ENCODE results near the gene CDV3. TPM values are rescaled to one million over a fixed set of nuclear protein-coding genes. Genes with fewer than 3 reads are reported as not detected.
A peak's percentile ranks its signal among the peaks of the same experiment; 100 is the strongest.

CDV3 gene
- total and polyA plus RNA-seq, 9 of the 15 experiments (the other 6 are each of a cell fraction or from before 2014, with no cell fraction given), result 72.3 to 273 (median 116) TPM

DNA sequence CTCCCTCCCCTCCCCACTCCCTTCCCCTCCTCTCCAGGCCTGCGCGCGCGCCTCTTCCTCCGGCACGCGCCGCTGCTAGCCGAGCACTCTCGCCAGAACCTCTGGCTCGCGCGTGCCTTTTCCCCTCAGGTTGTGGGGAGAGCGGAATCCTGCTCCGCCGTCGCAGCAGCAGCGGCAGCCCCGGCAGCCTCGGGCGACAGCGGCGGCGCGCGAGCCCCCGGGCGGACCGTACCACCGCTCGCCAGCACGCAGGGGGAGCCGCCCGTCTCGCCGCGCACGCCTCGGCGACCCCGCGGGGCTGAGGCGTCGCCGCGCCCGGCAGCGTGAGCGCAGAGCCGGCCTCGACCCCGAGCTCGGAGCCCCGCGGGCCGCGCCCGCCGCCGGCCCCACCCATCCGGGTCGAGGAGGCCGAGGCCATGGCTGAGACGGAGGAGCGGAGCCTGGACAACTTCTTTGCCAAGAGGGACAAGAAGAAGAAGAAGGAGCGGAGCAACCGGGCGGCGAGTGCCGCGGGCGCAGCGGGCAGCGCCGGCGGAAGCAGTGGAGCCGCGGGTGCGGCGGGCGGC is at the start of gene CDV3 (continued):
- no peak for TF ChIP-seq POLR2B (IDR thresholded peaks at IDR 0.05; ENCODE audit: low read depth, partially characterized antibody)
- TF ChIP-seq MED1 (CRISPR knock-in tag; IDR thresholded peaks at IDR 0.05; ENCODE audit: borderline replicate concordance), result no peak
- peak; percentile 7 for TF ChIP-seq KDM5B (IDR thresholded peaks at IDR 0.05; ENCODE audit: insufficient replicate concordance, low read depth, low read length)
- no peak for TF ChIP-seq SIX5 (IDR thresholded peaks at IDR 0.05; ENCODE audit: borderline replicate concordance in 1 of 2, insufficient read depth in 1 of 2, low read depth in 1 of 2, low read length in 2 of 2)
- no peak for TF ChIP-seq ZBTB8A (IDR thresholded peaks at IDR 0.05; ENCODE audit: partially characterized antibody)
- TF ChIP-seq TAF15 (IDR thresholded peaks at IDR 0.05; ENCODE audit: low read depth, low read length), result no peak
- no peak for TF ChIP-seq DPF2 (IDR thresholded peaks at IDR 0.05)
- no peak for TF ChIP-seq NFE2L1 (tag; IDR thresholded peaks at IDR 0.05; ENCODE audit: borderline replicate concordance, low read depth)
- no peak for TF ChIP-seq ZNF431 (CRISPR knock-in tag; IDR thresholded peaks at IDR 0.05)
- TF ChIP-seq TCF7 (IDR thresholded peaks at IDR 0.05; ENCODE audit: borderline replicate concordance), result no peak
- no peak for TF ChIP-seq ZBTB2 (IDR thresholded peaks at IDR 0.05)
- TF ChIP-seq HOXB6 (CRISPR knock-in tag; IDR thresholded peaks at IDR 0.05; ENCODE audit: borderline replicate concordance), result no peak
- TF ChIP-seq CEBPZ (IDR thresholded peaks at IDR 0.05; ENCODE audit: borderline replicate concordance, low read depth, low read length), result no peak
- TF ChIP-seq HDAC1 (IDR thresholded peaks at IDR 0.05), result peak in 1 of 2 experiments; percentile 42; a peak in 1 of 4 replicates
- TF ChIP-seq TRIM25 (IDR thresholded peaks at IDR 0.05; ENCODE audit: borderline replicate concordance), result no peak
- no peak for TF ChIP-seq ZNF324 (CRISPR knock-in tag; IDR thresholded peaks at IDR 0.05)
- TF ChIP-seq, protein P1, sequence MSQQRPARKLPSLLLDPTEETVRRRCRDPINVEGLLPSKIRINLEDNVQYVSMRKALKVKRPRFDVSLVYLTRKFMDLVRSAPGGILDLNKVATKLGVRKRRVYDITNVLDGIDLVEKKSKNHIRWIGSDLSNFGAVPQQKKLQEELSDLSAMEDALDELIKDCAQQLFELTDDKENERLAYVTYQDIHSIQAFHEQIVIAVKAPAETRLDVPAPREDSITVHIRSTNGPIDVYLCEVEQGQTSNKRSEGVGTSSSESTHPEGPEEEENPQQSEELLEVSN (IDR thresholded peaks at IDR 0.05; ENCODE audit: borderline replicate concordance in 1 of 2, extremely low read depth in 1 of 2, insufficient read depth in 1 of 2, insufficient read length in 1 of 2, low read depth in 1 of 2, low read length in 1 of 2, poor library complexity in 1 of 2, severe bottlenecking in 1 of 2), result peak in 1 of 2 experiments; percentile 59
- TF ChIP-seq DNMT1 (IDR thresholded peaks at IDR 0.05), result no peak
- TF ChIP-seq KDM4B (IDR thresholded peaks at IDR 0.05; ENCODE audit: borderline replicate concordance in 2 of 2, low read depth in 1 of 2), result no peak
- peak; percentile 69; the same call in 1 of the 2 replicates for TF ChIP-seq CTBP1 (IDR thresholded peaks at IDR 0.05; ENCODE audit: borderline replicate concordance)
